Astrocyte of the spinal cord (primary cell): ENCODE measurements around the gene EHBP1L1.

Experiments used
- DNase-seq: peaks from one replicate; pipeline ENCODE4 v3.0.0; 2011; ENCODE audit warnings: low read depth, low spot score
- H3K4me3 ChIP-seq: 2 replicates; pipeline ENCODE4 v1.5.1; 2011; ENCODE audit warnings: low read depth, mild to moderate bottlenecking, low read length, moderate library complexity
- CTCF ChIP-seq: IDR thresholded peaks from 2 replicates; pipeline ENCODE4 v1.5.1; 2012; ENCODE audit warnings: low read depth, mild to moderate bottlenecking, low read length, inconsistent platforms
- in situ Hi-C: cut with HindIII; loops from 2 replicates; pipeline ENCODE4 v1.10.0; 2017; ENCODE audit warnings: low sequenced_read_pairs

Gene EHBP1L1

GRCh38 chr11:65539744-65540289, 36.0 kb upstream of the EHBP1L1 start:
- peak overlapping the region; percentile 28 for H3K4me3 ChIP-seq
- in situ Hi-C loops: no loop called here
- no peak for TF ChIP-seq CTCF
- DNase-seq: no peak

GRCh38 chr11:65540290-65541092, 35.4 kb upstream of the EHBP1L1 start:
- in situ Hi-C loops: no loop called here
- TF ChIP-seq CTCF: peak; percentile 83
- DNase-seq: peak; percentile 88
- H3K4me3 ChIP-seq: peak overlapping the region; percentile 28

- in situ Hi-C loops: no loop called here
- TF ChIP-seq CTCF: no peak
- DNase-seq: no peak
- H3K4me3 ChIP-seq: peak overlapping the region; percentile 3
These were observed 34.5 kb upstream of the EHBP1L1 start for GRCh38 chr11:65541093-65541982.

GRCh38 chr11:65542738-65543390, 33.0 kb upstream of the EHBP1L1 start:
- H3K4me3 ChIP-seq: no peak overlapping the region
- no peak for DNase-seq
- TF ChIP-seq CTCF: no peak
- in situ Hi-C loops: no loop called here

- no peak for TF ChIP-seq CTCF
- in situ Hi-C loops: no loop called here
- no peak for DNase-seq
- H3K4me3 ChIP-seq: no peak overlapping the region
These were observed 30.0 kb upstream of the EHBP1L1 start for GRCh38 chr11:65545853-65546216.
